Activated naive CD8-positive, alpha-beta T cell treated with anti-CD3 and anti-CD28 coated beads, Interleukin-2, amount 50 U/mL, for 16 hours (primary cell): Measurements from ENCODE around the gene RNU5D-1.

ENCODE experiments used
- DNase-seq: peaks from one replicate; pipeline ENCODE4 v3.0.0-alpha.2; 2020; ENCODE audit warnings: low read depth, low spot score

Gene RNU5D-1

DNA sequence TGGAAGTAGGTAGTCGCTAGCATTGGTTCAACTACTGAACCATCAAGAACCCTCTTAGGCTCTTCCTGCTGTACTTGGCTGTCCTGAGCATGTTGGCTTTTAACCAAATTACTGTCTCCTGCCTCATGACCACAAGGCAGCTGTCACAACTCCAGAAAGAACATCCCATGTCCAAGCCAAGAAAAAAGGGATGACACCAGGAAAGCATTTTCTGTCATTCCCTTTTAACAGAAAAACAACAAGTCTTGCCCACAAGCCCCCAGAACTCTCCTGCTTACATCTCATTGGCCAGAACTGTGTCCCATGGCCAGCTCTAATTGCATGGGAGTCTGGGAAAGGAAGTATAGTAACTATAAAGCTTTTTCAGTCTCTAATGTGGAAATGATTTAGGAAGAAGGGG is 2.4 kb upstream of the RNU5D-1 start:
- no peak for DNase-seq

DNA sequence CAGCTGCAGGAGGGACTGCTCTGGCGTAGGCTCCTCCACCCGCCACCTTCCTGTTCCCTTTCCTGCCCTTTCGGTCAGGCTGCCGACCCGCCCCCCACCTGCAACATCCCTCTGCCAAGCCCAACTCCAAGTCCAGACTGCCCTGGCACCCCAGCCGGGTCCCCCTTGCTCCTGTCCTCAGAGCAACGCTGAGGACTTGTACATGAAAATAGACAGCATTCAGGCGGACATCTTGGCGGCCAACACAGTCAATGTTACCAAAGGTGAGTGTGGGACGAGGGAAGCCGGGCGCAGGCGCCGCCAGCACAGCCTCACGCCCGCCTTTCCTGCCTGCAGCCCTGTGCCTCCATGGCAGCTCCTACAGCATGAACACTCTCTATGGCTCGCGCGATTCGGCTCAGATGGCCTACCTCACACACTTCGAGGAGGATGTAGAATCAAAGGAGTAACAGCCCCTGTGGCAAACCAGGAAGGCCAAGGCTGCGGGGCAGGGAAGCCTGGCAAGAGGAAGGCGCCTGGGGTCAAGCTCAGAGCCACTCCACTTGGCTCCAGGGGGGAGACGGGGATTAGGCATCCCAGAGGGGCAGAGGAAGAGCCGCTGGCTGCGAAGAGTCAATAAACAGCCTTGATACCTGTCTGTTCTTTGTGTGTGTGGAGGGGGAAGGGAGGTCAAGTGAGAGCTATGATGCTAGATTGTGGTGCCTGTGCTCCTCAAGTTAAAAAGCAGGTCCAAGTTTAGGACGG is 5.8 kb downstream of the RNU5D-1 start:
- DNase-seq: no peak

DNA sequence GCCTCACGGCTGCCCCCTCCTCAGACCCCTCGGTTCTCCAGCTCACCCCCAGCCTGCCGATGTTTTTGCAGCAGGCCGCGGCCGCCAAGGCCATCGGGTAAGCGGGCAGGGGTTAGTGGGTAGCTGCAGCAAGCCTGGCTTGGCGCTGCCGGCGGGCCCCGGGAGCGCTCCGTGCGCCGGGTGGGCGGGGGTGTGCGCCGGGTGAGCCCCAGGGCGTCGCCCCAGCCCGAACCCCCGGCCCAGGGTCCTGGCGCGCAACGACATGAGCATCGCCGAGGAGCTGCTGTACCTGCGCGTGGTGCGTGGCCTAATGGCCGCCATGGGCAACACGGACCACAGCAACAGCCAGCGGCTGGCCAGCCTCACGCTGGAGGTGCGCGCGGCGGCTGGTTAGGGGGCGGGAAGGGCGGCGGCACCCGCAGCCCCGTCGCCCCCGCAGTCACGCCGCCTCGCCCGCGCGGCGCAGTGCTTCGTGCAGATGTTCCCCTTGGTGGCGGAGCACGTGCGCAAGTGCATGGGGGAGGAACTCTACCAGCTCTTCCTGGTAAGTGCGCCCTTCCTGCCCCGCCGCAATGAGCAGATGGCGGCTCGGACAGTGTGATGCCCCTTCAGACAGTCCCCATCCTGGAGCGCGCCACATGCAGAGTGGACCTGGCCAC is 6.5 kb downstream of the RNU5D-1 start:
- no peak for DNase-seq

DNA sequence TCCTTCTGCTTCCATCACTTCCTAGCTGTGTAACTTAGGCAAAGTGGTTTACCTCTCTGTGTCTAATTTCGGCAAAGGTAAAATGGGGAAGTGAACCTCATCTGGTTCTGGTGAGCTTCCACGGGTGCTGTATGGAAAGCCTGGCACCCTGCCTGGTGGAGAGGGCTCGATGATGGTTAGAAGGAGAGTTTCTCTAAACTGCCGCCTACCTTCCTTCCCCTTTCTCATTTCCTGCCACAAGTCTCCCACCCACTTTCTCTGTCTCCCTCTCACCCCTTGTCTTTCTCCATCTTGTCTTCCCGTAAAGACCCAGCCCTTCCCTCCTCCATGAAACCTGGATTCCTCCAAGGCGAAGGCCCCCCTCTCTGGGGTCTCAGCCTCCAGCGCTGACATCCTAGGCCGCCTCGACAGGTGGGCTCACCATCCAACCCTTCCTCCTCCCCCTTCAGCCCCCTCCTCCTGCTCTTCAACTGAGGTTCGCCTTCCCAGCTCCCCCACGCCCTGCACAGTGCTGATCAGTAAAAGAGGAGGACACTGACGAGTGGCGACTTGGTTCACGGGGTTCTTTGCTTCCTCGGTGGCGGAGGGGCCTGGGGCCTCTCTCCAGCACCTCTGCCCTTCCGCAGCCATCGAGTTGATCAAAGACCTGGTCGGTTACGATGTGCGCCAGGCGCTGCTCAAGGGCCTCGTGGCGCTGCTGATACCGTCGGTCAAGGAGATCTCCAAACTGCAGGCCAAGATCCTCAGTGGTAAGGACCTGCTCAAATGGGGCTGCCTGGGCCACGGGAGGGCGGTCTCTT is 7.3 kb downstream of the RNU5D-1 start:
- DNase-seq: no peak

DNA sequence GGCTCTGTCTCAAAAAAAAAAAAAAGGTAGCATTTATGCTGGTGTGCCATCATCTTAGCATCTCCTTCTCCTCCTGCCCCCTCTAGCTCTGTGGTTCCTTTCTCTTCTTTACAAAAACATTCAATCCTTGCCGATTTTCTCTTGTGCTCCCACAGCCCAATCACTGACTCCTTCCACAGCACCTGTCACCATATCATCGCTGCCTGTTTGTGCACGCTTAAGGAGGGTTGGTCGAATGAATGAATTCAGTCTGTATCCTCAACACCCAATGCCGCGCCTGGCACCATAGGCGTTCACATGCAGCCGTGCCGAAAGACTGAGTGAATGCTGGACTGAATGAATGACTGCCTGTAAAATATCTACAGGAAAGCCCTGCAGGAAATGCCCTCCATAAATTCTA is 7.9 kb downstream of the RNU5D-1 start:
- DNase-seq: no peak

DNA sequence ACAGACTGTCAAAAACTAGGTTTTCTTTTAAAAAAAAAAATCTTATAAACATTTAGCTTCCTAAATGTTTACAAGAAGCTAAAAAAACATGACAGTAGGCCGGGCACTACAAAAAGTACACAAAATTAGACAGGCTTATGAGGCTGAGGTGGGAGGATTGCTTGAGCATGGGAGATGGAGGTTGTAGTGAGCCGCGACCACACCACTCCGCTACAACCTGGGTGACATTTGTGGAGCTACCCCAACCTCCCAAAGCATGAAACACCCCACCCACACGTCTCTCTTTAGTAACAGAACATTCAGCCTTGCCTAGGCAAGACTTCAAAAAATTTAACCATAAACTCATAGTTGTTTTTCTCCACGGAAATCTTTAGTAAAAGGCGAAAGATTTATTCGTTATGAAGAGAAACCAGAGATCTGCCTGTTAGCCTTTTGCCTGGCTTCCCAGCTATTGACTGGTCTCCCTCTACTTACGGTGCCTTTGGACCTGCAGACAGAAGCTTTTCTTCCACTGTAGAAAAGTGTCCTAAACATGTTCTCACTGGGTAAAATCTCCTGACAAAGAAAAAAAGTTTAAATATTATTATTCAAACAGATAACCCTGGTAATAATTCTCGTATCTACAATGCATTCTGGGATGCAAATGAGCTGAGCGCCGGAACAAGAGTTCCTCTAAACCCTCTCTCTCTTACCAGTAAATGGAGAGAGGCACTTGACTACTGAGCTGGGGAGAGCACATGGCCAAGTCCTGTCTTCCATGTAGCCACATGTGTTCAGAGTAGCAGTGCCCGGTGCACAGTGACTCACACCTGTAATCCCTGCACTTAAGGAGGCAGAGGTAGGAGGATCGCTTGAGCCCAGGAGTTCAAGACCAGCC is 9.2 kb downstream of the RNU5D-1 start:
- peak; percentile 77 for DNase-seq

DNA sequence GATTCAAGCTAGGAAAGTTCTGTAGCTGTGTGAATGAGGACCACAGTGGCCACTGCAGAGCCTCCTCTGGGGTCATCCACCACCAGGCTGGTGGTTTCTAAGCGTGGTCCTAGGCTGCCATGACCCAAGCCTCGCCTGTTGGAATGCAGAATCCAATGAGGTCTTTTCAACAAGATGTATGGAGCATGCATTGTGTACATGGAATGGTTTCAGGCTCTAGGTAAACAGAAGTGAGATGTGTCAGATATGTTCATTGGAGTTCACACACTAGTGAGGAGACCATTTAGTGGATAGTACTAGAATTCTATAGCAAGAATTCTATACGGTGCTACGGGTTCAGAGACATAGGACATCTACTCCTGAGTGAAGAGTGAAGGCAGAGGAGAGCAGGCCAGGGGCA is 10.7 kb downstream of the RNU5D-1 start:
- DNase-seq: no peak

DNA sequence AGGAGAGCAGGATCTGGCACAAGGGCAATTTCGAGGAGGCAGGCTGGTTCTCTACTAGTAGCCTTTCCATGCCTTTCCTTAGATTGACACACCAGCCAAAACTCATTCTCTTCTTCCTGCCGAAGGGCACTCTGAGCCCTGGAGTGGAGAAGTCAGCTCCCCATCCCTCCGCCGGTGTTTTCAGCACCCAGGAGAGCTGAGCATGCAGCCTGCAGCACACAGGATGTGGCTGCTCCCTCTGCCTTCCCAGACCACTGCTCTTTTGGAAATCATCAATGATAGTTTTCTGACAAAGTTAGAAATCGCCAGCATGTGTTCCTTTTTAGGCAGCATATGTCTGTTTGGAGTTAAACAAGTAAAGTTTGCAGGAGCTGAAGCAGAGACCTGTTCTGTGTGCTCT is 11.7 kb downstream of the RNU5D-1 start:
- no peak for DNase-seq

DNA sequence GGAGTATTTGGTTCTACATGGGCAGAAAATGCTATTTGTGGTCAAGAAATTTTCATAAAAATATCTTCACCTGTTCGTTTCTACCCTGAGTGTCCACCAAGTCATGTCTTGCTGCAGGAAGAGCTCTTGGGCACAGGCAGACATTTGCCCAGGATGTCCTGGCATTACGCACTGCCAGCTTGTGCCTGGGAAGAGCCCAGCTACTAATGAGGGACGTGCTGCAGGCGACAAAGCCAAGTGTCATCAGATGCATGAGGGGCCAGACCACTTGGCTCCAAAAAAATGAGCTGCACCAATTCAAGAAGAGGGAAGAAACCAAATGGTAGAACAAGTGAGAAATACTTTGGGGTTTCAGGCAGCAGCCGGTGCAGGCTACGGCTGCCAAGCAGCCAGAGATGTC is 12.9 kb downstream of the RNU5D-1 start:
- no peak for DNase-seq

GRCh38 chr1:44717653-44718052 is 13.3 kb downstream of the RNU5D-1 start:
- DNase-seq: no peak

DNA sequence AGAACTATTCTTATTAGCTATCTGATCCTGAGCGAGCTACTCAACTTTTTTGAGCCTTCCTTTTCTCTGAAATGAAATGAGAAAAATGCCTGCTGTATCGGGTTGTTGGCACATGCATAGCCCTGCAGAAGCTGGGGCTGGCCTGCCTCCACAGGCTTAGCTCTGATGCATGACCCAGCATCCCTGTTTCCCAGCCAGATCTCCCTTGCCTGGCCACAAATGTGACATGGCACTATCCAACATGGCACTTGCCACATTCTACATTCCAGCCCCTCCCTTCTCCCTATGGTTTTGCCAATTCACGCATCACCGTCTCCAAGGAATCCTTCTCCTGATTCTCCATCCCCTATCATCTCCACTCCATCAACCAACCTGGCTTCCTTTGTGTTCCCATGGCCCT is 13.8 kb downstream of the RNU5D-1 start:
- DNase-seq: no peak

GRCh38 chr1:44714944-44715571 is 15.9 kb downstream of the RNU5D-1 start:
- no peak for DNase-seq

GRCh38 chr1:44714532-44714931 is 16.4 kb downstream of the RNU5D-1 start:
- no peak for DNase-seq

- no peak for DNase-seq
Observed at GRCh38 chr1:44713321-44713781, 17.6 kb downstream of the RNU5D-1 start.

GRCh38 chr1:44707959-44708831 is 22.8 kb downstream of the RNU5D-1 start:
- no peak for DNase-seq

GRCh38 chr1:44707112-44707881 is 23.7 kb downstream of the RNU5D-1 start:
- no peak for DNase-seq

GRCh38 chr1:44705938-44706337 is 25.0 kb downstream of the RNU5D-1 start:
- no peak for DNase-seq

DNA sequence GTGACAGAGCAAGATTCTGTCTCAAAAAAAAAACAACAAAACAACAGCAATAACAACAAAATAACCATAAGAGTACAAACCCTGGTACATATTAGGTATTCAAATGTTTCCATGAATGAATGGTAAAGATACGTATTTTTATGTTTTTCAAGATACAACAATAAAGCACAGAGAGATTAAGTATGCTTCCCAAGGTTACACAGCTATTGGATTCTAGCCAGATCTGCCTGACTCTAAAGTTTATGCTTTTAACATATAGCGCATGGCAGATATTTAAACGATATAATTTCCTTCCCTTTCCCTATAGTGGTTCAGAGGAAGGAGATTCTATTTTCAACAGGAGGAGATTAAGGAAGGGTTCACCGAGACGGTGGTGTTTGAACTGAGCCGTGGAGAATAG is 25.5 kb downstream of the RNU5D-1 start:
- DNase-seq: no peak

DNA sequence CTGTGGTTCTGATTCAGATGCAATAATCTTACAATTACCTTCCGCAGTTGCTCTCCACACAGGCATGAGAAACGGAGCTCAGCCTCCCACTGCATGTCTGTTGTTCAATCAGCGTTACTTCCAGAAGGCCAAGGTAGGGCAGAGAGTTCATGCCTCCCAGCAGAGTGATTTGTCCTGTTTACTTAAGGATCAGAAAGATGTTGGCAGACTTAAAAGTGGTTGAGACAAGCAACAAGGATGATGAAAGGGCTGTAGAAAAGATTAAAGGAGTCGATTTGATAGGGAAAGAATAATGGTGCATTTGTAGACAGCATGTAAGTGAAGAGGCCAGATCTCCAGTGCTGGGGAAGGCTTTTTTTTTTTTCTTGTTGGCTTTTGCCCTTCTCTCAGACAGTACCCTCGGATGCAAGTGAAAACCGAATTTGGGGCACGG is 29.8 kb downstream of the RNU5D-1 start:
- no peak for DNase-seq
